ENCODE measurements around the gene ACOT12. TPM values are rescaled to one million over a fixed set of nuclear protein-coding genes. Genes with fewer than 3 reads are reported as not detected.

ACOT12 gene
- total and polyA plus RNA-seq, 2 experiments from 2014 or later, result not detected

- in situ Hi-C loops (cut with MboI), result no loop called here
- no peak for DNase-seq
- no peaks in the 10 kb centered on the region for H4K20me1 ChIP-seq (ENCODE audit: insufficient read depth)
- H3K79me2 ChIP-seq (ENCODE audit: insufficient read depth), result no peaks in the 10 kb centered on the region
- H3K9ac ChIP-seq, result no peak overlapping the region
- TF ChIP-seq EZH2phosphoT487 (IDR thresholded peaks at IDR 0.05; ENCODE audit: insufficient read depth, low read depth), result no peak
- no peak for TF ChIP-seq EZH2 (IDR thresholded peaks at IDR 0.05; ENCODE audit: insufficient read depth, poor library complexity, severe bottlenecking)
- H3K9me2 ChIP-seq (ENCODE audit: insufficient read depth), result no peaks in the 10 kb centered on the region
- H3K4me2 ChIP-seq (ENCODE audit: unreplicated experiment), result no peak overlapping the region
- no peaks in the 10 kb centered on the region for H3F3A ChIP-seq (ENCODE audit: insufficient read depth)
- H2AFZ ChIP-seq, result no peak overlapping the region
- H3K36me3 ChIP-seq (ENCODE audit: low read depth), result no peaks in the 10 kb centered on the region
- no peak overlapping the region for H3K27ac ChIP-seq
- 21 to 25% methylated on average over 2 of the region's 2 CpGs for WGBS, 2 experiments (ENCODE audit: low coverage in 1 of 2, low lambda C conversion rate in 2 of 2, missing lambda C conversion rate in 2 of 2)
- no peaks in the 10 kb centered on the region for H3K4me1 ChIP-seq (ENCODE audit: insufficient read depth)
- no peaks in the 10 kb centered on the region for H3K9me3 ChIP-seq (ENCODE audit: low read depth)
- H3K27me3 ChIP-seq (replicated peaks; ENCODE audit: insufficient read depth), result no peaks in the 10 kb centered on the region
- H3K4me3 ChIP-seq, result no peak overlapping the region
Observed at GRCh38 chr5:81337803-81338202, 56.1 kb downstream of the ACOT12 start.

DNA sequence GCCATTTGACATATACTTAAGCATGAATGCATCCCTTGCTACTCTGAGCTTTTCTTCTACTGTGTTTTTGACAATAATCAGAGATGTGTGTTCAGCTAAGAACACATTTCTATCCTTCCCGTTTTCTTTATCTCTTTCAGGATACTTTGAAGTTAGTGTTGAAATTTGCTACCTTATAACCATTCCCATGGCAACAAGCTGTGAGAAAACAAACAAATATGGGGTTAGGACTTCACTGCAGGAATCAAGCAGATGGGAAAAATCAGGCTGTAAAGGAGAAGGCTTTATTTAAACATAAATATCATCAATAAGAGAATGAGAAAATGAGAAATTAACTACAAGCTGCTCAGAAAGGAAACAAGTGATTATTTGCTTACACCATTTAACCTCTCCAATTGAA lies 57.4 kb downstream of the ACOT12 start:
- no peaks in the 10 kb centered on the region for H3K9me2 ChIP-seq (ENCODE audit: insufficient read depth)
- TF ChIP-seq EZH2 (IDR thresholded peaks at IDR 0.05; ENCODE audit: insufficient read depth, poor library complexity, severe bottlenecking), result no peak
- TF ChIP-seq EZH2phosphoT487 (IDR thresholded peaks at IDR 0.05; ENCODE audit: insufficient read depth, low read depth), result no peak
- no peaks in the 10 kb centered on the region for H3K4me1 ChIP-seq (ENCODE audit: insufficient read depth)
- WGBS, 2 experiments (ENCODE audit: low coverage in 1 of 2, low lambda C conversion rate in 2 of 2, missing lambda C conversion rate in 2 of 2), result 28 to 55% methylated on average over 1 of the region's 1 CpG
- in situ Hi-C loops (cut with MboI), result no loop called here
- H3K27me3 ChIP-seq (replicated peaks; ENCODE audit: insufficient read depth), result no peaks in the 10 kb centered on the region
- H3F3A ChIP-seq (ENCODE audit: insufficient read depth), result no peaks in the 10 kb centered on the region
- no peaks in the 10 kb centered on the region for H3K79me2 ChIP-seq (ENCODE audit: insufficient read depth)
- no peak overlapping the region for H2AFZ ChIP-seq
- H3K4me3 ChIP-seq, result no peak overlapping the region
- H4K20me1 ChIP-seq (ENCODE audit: insufficient read depth), result no peaks in the 10 kb centered on the region
- no peaks in the 10 kb centered on the region for H3K36me3 ChIP-seq (ENCODE audit: low read depth)
- no peak overlapping the region for H3K9ac ChIP-seq
- H3K27ac ChIP-seq, result no peak overlapping the region
- no peaks in the 10 kb centered on the region for H3K9me3 ChIP-seq (ENCODE audit: low read depth)
- H3K4me2 ChIP-seq (ENCODE audit: unreplicated experiment), result no peak overlapping the region
- DNase-seq, result no peak

DNA sequence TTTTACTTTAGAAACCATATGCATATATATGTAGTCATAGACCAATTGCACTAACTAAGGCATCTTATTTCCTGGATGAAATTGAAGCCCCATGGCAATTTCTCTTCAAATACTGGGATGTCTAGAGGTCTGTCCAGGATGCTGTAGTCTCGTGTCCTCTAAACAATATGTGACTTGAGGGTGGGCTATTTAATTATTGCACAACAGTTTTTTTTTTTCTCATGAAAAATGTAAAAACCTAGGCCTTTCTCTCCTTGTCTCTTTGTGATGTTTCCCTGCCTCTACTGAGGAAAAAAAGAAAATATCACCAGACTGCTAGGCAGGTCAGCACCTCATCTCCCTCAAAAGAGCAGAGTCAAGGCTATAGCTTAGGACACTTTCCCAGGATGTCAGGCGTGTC lies 58.0 kb downstream of the ACOT12 start:
- Histone ChIP-seq H3K4me3 (no peak overlapping the region), H3K79me2 (ENCODE audit: insufficient read depth) (no peaks in the 10 kb centered on the region), H3K27me3 (replicated peaks; ENCODE audit: insufficient read depth) (no peaks in the 10 kb centered on the region), H4K20me1 (ENCODE audit: insufficient read depth) (no peaks in the 10 kb centered on the region), H3K27ac (no peak overlapping the region), H3K9me3 (ENCODE audit: low read depth) (no peaks in the 10 kb centered on the region), H2AFZ (no peak overlapping the region), H3K9ac (no peak overlapping the region), H3K4me1 (ENCODE audit: insufficient read depth) (no peaks in the 10 kb centered on the region), H3K9me2 (ENCODE audit: insufficient read depth) (no peaks in the 10 kb centered on the region), H3F3A (ENCODE audit: insufficient read depth) (no peaks in the 10 kb centered on the region), H3K36me3 (ENCODE audit: low read depth) (no peaks in the 10 kb centered on the region), H3K4me2 (ENCODE audit: unreplicated experiment) (no peak overlapping the region)
- TF ChIP-seq EZH2phosphoT487 (IDR thresholded peaks at IDR 0.05; ENCODE audit: insufficient read depth, low read depth) (no peak), EZH2 (IDR thresholded peaks at IDR 0.05; ENCODE audit: insufficient read depth, poor library complexity, severe bottlenecking) (no peak)
- in situ Hi-C loops (cut with MboI), result no loop called here
- WGBS, 2 experiments (ENCODE audit: low coverage in 1 of 2, low lambda C conversion rate in 2 of 2, missing lambda C conversion rate in 2 of 2), result 25 to 27% methylated on average over 2 of the region's 2 CpGs
- no peak for DNase-seq

GRCh38 chr5:81334304-81335061 lies 59.5 kb downstream of the ACOT12 start:
- DNase-seq, result no peak
- no peaks in the 10 kb centered on the region for H3K79me2 ChIP-seq (ENCODE audit: insufficient read depth)
- H3K9ac ChIP-seq, result no peak overlapping the region
- H3K4me1 ChIP-seq (ENCODE audit: insufficient read depth), result no peaks in the 10 kb centered on the region
- no peaks in the 10 kb centered on the region for H3K9me2 ChIP-seq (ENCODE audit: insufficient read depth)
- in situ Hi-C loops (cut with MboI), result no loop called here
- no peak overlapping the region for H3K4me2 ChIP-seq (ENCODE audit: unreplicated experiment)
- H3K27me3 ChIP-seq (replicated peaks; ENCODE audit: insufficient read depth), result no peaks in the 10 kb centered on the region
- TF ChIP-seq EZH2phosphoT487 (IDR thresholded peaks at IDR 0.05; ENCODE audit: insufficient read depth, low read depth) (no peak), EZH2 (IDR thresholded peaks at IDR 0.05; ENCODE audit: insufficient read depth, poor library complexity, severe bottlenecking) (no peak)
- no peaks in the 10 kb centered on the region for H3F3A ChIP-seq (ENCODE audit: insufficient read depth)
- no peak overlapping the region for H2AFZ ChIP-seq
- H3K4me3 ChIP-seq, result no peak overlapping the region
- no peaks in the 10 kb centered on the region for H3K9me3 ChIP-seq (ENCODE audit: low read depth)
- H4K20me1 ChIP-seq (ENCODE audit: insufficient read depth), result no peaks in the 10 kb centered on the region
- H3K27ac ChIP-seq, result no peak overlapping the region
- WGBS, 2 experiments (ENCODE audit: low coverage in 1 of 2, low lambda C conversion rate in 2 of 2, missing lambda C conversion rate in 2 of 2), result 70 to 71% methylated on average over 14 of the region's 14 CpGs
- no peaks in the 10 kb centered on the region for H3K36me3 ChIP-seq (ENCODE audit: low read depth)

Measured in GM23248 (cell line).